Osteocyte (in vitro differentiated cells): Measurements from ENCODE around the gene SUPT20H. TPM values are rescaled to one million over a fixed set of nuclear protein-coding genes. Genes with fewer than 3 reads are reported as not detected.

Experiments
- DNase-seq: peaks from one replicate; pipeline ENCODE4 v3.0.0; 2021; ENCODE audit warnings: mixed read lengths; ENCODE audit not compliant: unreplicated experiment; ENCODE audit errors: extremely low spot score
- H3K27ac Mint-ChIP-seq: one replicate; pipeline ENCODE4 v1.8.0; 2021; ENCODE audit warnings: mild to moderate bottlenecking, mixed read lengths; ENCODE audit not compliant: unreplicated experiment
- H3K27me3 Mint-ChIP-seq: one replicate; pipeline ENCODE4 v1.8.0; 2021; ENCODE audit warnings: mixed read lengths; ENCODE audit not compliant: unreplicated experiment
- H3K36me3 Mint-ChIP-seq: one replicate; pipeline ENCODE4 v1.8.0; 2021; ENCODE audit warnings: mixed read lengths; ENCODE audit not compliant: unreplicated experiment
- H3K4me1 Mint-ChIP-seq: one replicate; pipeline ENCODE4 v1.8.0; 2021; ENCODE audit warnings: mixed read lengths; ENCODE audit not compliant: unreplicated experiment
- H3K4me3 Mint-ChIP-seq: one replicate; pipeline ENCODE4 v1.8.0; 2021; ENCODE audit warnings: mild to moderate bottlenecking, moderate library complexity, mixed read lengths; ENCODE audit not compliant: unreplicated experiment
- H3K9me3 Mint-ChIP-seq: one replicate; pipeline ENCODE4 v1.8.0; 2021; ENCODE audit warnings: mixed read lengths; ENCODE audit not compliant: unreplicated experiment
- CTCF ChIP-seq: fragments of 200-600 bp; sonication (generic); IDR thresholded peaks from 2 replicates; pipeline ENCODE4 v1.5.0; 2021; ENCODE audit warnings: antibody characterized with exemption, mild to moderate bottlenecking, moderate library complexity
- total RNA-seq: library from RNA; stranded (reverse); gene quantifications from 2 replicates; pipeline ENCODE4 v1.2.1, GENCODE V29; 2021

The SUPT20H gene
- total RNA-seq, 1 donor from 2014 or later: 65.4 TPM

GRCh38 chr13:36973621-36974295 is 85.7 kb downstream of the SUPT20H start:
- Mint-ChIP-seq H3K4me1 (no peaks in the 10 kb centered on the region), H3K4me3 (no peak overlapping the region), H3K9me3 (peaks cover 13% of the 10 kb centered on the region), H3K27ac (no peak overlapping the region), H3K27me3 (no peaks in the 10 kb centered on the region), H3K36me3 (peaks cover 44% of the 10 kb centered on the region)
- TF ChIP-seq CTCF: no peak
- no peak for DNase-seq

GRCh38 chr13:36973009-36973408 is 86.5 kb downstream of the SUPT20H start:
- Mint-ChIP-seq H3K27me3 (no peaks in the 10 kb centered on the region), H3K27ac (no peak overlapping the region), H3K9me3 (peaks cover 13% of the 10 kb centered on the region), H3K36me3 (peaks cover 48% of the 10 kb centered on the region), H3K4me1 (no peaks in the 10 kb centered on the region), H3K4me3 (no peak overlapping the region)
- TF ChIP-seq CTCF: no peak
- no peak for DNase-seq

- no peak overlapping the region for H3K27ac Mint-ChIP-seq
- no peak for TF ChIP-seq CTCF
- no peak for DNase-seq
- H3K27me3 Mint-ChIP-seq: no peaks in the 10 kb centered on the region
- H3K9me3 Mint-ChIP-seq: no peaks in the 10 kb centered on the region
- H3K36me3 Mint-ChIP-seq: peaks cover 35% of the 10 kb centered on the region
- H3K4me3 Mint-ChIP-seq: no peak overlapping the region
- H3K4me1 Mint-ChIP-seq: no peaks in the 10 kb centered on the region
Measured at GRCh38 chr13:36966404-36966803, 93.1 kb downstream of the SUPT20H start.

GRCh38 chr13:36965767-36966166 is 93.7 kb downstream of the SUPT20H start:
- no peaks in the 10 kb centered on the region for H3K4me1 Mint-ChIP-seq
- peaks cover 33% of the 10 kb centered on the region for H3K36me3 Mint-ChIP-seq
- no peak overlapping the region for H3K4me3 Mint-ChIP-seq
- TF ChIP-seq CTCF: no peak
- H3K27me3 Mint-ChIP-seq: no peaks in the 10 kb centered on the region
- no peak for DNase-seq
- peak overlapping the region; percentile 6 for H3K27ac Mint-ChIP-seq
- H3K9me3 Mint-ChIP-seq: no peaks in the 10 kb centered on the region

- Mint-ChIP-seq H3K27ac (no peak overlapping the region), H3K27me3 (no peaks in the 10 kb centered on the region), H3K4me3 (no peak overlapping the region), H3K9me3 (no peaks in the 10 kb centered on the region), H3K36me3 (peaks cover 35% of the 10 kb centered on the region), H3K4me1 (peaks cover 1% of the 10 kb centered on the region)
- DNase-seq: no peak
- no peak for TF ChIP-seq CTCF
Measured at GRCh38 chr13:36959456-36960116, 99.9 kb downstream of the SUPT20H start.

Other genes with a start within 250 kb of the SUPT20H start
- gene RFXAP, start 240.5 kb downstream of the SUPT20H start, total RNA-seq: 4.9 and 9.4 TPM in 2 replicates
- gene SMAD9, start 139.4 kb downstream of the SUPT20H start, total RNA-seq: 3.6 and 4.6 TPM in 2 replicates
- gene ALG5, start 60.3 kb downstream of the SUPT20H start, total RNA-seq: 35.4 and 36.2 TPM in 2 replicates
- gene EXOSC8, start 58.9 kb downstream of the SUPT20H start, total RNA-seq: 38.6 and 45.5 TPM in 2 replicates
- gene CSNK1A1L, start 46.0 kb upstream of the SUPT20H start, total RNA-seq: not detected in 2 replicates